C4-2B (cell line): ENCODE measurements around the gene LIMS1.
A peak's percentile ranks its signal among the peaks of the same experiment; 100 is the strongest.
"Not testable (repeated sequence)": the region's sequence is repeated elsewhere in the genome, so short reads cannot be mapped to it uniquely, and the experiment has no call there.

ENCODE experiments used
- H3K27ac ChIP-seq: fragments of 450-650 bp; 2 replicates; pipeline ENCODE4 v1.5.1; 2017
- ZFX ChIP-seq: fragments of 450-650 bp; IDR thresholded peaks from 2 replicates; pipeline ENCODE4 v1.6.1; 2017
- TF ChIP-seq, protein P1 (sequence below): fragments of 450-650 bp; conservative IDR thresholded peaks from 2 replicates; pipeline ENCODE4 v1.5.1; 2017; ENCODE audit warnings: mild to moderate bottlenecking

LIMS1 gene

GRCh38 chr2:108691447-108691846, 157.2 kb downstream of the LIMS1 start:
- TF ChIP-seq, protein P1, sequence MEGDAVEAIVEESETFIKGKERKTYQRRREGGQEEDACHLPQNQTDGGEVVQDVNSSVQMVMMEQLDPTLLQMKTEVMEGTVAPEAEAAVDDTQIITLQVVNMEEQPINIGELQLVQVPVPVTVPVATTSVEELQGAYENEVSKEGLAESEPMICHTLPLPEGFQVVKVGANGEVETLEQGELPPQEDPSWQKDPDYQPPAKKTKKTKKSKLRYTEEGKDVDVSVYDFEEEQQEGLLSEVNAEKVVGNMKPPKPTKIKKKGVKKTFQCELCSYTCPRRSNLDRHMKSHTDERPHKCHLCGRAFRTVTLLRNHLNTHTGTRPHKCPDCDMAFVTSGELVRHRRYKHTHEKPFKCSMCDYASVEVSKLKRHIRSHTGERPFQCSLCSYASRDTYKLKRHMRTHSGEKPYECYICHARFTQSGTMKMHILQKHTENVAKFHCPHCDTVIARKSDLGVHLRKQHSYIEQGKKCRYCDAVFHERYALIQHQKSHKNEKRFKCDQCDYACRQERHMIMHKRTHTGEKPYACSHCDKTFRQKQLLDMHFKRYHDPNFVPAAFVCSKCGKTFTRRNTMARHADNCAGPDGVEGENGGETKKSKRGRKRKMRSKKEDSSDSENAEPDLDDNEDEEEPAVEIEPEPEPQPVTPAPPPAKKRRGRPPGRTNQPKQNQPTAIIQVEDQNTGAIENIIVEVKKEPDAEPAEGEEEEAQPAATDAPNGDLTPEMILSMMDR, result no peak
- TF ChIP-seq ZFX, result no peak
- peak overlapping the region; percentile 64 for H3K27ac ChIP-seq

- TF ChIP-seq ZFX, result no peak
- TF ChIP-seq, protein P1, result no peak
- H3K27ac ChIP-seq, result peak overlapping the region; percentile 11; the same call in 1 of the 2 replicates
Measured at GRCh38 chr2:108701208-108701607, 166.9 kb downstream of the LIMS1 start.

- H3K27ac ChIP-seq, result no peak overlapping the region
- no peak for TF ChIP-seq ZFX
- TF ChIP-seq, protein P1, result no peak
Measured at GRCh38 chr2:108701806-108702205, 167.5 kb downstream of the LIMS1 start.

- no peak for TF ChIP-seq ZFX
- TF ChIP-seq, protein P1, result no peak
- no peak overlapping the region for H3K27ac ChIP-seq
Measured at GRCh38 chr2:108704871-108705270, 170.6 kb downstream of the LIMS1 start.

DNA sequence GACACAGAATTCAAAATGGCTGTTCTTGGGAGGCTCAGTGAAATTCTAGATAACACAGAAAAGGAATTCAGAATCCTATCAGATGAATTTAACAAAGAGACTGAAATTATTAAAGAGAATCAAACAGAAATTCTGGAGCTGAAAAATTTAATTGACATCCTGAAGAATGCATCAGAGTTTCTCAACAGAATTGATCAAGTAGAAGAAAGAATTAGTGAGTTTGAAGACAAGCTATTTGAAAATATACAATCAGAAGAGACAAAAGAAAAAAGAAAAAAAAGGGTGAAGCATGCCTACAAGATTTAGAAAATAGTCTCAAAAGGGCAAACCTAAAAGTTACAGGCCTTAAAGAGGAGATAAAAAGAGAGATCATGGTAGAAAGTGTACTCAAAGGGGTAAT, 173.0 kb downstream of the LIMS1 start:
- no peak overlapping the region for H3K27ac ChIP-seq
- TF ChIP-seq, protein P1, result no peak
- no peak for TF ChIP-seq ZFX

- H3K27ac ChIP-seq, result not testable (repeated sequence)
Measured at GRCh38 chr2:108716971-108717370, 182.7 kb downstream of the LIMS1 start.

DNA sequence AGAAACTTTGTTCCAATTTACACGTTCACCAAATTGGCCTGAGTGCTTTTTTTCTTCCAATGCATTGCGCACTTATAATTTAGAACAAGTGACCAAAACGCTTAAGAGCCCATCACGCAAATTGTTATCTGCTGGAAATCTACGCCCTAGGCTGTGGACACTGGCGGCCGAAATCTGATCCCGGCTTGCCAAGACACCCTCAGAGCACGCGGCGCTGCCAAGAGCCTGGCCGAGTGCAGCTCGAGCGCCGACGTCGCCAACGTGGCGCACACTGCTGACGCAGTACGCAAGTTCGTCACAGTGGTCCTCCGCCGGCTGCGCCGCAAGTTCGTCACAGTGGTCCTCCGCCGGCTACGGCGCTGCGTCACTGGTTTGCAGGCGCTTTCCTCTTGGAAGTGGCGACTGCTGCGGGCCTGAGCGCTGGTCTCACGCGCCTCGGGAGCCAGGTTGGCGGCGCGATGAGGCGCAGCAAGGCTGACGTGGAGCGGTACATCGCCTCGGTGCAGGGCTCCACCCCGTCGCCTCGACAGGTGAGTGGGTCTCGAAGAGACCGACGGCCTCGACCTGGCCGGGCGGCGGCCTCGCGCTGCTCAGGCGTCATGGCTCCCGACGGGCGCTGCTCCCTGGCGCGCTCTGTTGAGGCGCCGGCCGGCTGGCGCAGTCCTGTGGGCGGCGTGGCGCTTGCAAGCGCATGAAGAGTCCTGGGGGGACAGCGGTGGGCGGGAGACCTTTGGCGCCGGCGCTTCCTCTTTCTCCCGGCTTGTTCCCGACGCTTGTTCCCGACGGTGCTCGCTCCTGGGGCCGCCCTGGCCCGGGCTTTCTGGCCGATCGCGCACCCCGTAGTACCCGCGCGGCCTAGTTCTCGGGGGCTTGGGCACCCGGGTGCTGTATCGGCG, 185.1 kb downstream of the LIMS1 start, which contains the start of gene RANBP2:
RANBP2 (plus strand) TSS at position 334 of the 896 bp plus-strand sequence; CDS start at position 459, 125 bp downstream.
- TF ChIP-seq, protein P1, result no peak
- peak; percentile 76 for TF ChIP-seq ZFX
- peak within 1 kb of the TSS; percentile 93 for H3K27ac ChIP-seq

GRCh38 chr2:108726048-108726447, 191.8 kb downstream of the LIMS1 start:
- not testable (repeated sequence) for H3K27ac ChIP-seq

- H3K27ac ChIP-seq, result not testable (repeated sequence)
Measured at GRCh38 chr2:108734656-108735055, 200.4 kb downstream of the LIMS1 start.
